HG03175 (cell line): ENCODE results near the gene ASTN2.
A peak's percentile ranks its signal among the peaks of the same experiment; 100 is the strongest.
"Not testable (repeated sequence)": the region's sequence is repeated elsewhere in the genome, so short reads cannot be mapped to it uniquely, and the experiment has no call there.

Experiments used
- ATAC-seq: cut with Tn5 transposase; IDR thresholded peaks from one replicate; pipeline ENCODE4 v1.9.1; 2021; ENCODE audit warnings: mild to moderate bottlenecking, moderate library complexity; ENCODE audit not compliant: unreplicated experiment

ASTN2 gene

DNA sequence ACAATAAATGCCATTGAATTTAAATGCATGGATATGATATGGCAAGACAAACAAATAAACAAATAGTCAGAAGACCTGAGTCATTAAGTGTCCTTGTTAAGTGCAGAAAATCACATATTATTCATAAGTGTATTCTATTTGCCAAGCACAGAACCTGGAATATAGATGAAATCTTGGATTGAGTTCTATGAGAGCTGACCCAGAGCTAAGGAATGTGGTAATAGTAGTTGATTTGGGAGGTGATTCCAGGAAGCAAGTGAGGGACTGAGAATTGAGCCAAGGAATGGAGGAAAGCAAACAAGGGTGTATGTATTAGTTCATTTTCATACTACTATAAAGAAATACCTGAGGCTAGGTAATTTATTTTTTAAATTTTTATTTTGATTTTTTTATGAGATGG lies 518.9 kb downstream of the ASTN2 start:
- no peak for ATAC-seq

DNA sequence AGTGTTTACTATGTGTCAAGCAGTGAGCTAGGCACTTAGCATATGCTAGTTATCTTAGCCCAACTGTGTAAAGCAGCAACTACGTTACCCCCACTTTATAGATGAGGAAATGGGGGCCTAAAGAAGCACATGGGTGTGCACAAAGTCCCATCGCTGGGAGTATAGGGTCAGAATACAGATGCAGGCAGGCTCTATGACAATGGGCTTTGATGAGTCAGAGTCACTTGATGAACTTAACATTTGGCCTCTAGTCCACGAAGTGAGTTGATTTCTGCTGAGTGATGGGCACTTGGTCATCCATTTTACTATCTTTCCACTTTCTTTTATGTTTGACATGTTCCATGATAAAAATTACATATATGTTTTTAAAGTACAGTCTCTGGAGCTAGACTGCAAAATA lies 523.4 kb downstream of the ASTN2 start:
- no peak for ATAC-seq

DNA sequence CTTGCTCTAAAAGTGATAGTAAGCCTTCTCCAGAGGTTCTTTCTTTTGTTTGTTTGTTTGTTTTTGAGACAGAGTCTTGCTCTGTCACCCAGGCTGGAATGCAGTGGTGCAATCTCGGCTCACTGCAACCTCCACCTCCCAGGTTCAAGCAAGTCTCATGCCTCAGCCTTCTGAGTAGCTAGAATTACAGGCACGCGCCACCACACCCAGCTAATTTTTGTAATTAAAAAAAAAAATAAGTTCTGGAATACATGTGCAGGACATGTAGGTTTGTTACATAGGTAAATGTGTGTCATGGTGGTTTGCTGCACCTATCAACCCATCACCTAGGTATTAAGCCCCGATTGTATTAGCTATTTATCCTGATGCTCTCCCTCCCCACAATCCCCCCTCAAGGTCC lies 526.4 kb downstream of the ASTN2 start:
- not testable (repeated sequence) for ATAC-seq

DNA sequence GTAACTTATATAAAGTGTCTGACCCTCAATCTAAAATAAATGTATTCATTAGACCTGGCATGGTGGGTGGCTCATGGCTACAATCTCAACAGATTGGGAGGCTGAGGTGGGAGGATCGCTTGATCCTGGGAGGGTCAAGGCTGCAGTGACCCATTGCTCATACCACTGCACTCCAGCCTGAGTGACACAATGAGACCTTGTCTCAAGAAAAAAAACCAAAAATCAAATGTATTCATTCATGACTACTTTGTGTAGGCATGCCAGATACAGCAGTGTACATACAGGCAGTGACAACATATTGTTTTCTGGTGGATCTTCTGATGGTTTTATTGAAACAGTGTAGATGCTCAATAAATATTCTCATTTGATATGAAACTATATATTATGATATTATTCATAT lies 526.8 kb downstream of the ASTN2 start:
- no peak for ATAC-seq

DNA sequence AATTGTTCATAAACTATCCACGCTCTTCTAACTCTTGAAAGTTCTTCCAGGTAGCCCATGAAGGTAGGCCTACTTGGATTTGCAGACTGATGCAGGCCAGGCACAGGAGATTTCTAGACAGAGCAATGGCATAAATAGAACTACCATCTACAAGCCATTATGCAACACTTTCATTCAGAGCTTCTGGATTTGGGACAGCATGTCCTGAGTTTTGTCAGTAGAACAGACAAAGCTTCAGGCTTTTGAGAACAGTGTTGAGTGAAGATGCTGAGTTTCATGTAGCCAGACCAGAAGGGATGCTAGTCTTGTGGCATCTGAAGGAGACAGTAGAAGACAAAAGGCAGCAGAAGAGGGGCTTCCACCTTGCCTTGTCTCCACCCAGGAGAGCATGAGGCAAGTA lies 531.2 kb downstream of the ASTN2 start:
- no peak for ATAC-seq

DNA sequence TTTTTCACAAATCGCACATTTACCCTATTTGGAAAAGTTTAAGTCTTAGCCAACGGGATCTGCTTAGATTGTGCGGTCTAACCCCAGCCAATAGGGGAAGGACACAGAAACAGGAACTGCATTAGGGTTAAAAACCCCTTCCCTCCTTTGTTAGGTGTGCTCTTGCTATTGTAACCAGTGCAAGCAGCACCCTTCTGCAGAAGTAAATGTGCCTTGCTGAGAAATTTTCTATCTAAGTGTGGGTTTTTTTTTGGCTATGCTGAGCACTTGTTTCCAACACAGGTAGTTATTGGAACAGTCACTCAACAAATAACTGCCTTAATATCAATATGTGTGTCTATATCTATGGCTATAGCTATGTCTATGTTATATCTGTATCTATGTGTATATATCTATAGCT lies 537.8 kb downstream of the ASTN2 start:
- ATAC-seq = no peak

DNA sequence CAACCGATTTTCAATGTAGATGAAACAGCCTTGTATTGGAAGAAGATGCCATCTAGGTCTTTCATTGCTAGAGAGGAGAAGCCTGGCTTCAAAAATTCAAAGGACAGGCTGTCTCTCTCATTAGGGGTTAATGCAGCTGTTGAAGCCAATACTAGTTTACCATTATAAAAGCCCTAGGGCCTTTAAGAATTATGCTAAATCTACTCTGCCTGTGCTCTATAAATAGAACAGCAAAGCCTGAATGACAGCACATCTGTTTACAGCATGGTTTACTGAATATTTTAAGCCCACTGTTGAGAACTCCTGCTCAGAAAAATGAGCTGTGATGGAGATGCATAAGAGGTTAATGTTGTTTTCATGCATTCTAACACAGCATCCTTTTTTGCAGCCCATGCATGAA lies 539.3 kb downstream of the ASTN2 start:
- ATAC-seq = no peak

DNA sequence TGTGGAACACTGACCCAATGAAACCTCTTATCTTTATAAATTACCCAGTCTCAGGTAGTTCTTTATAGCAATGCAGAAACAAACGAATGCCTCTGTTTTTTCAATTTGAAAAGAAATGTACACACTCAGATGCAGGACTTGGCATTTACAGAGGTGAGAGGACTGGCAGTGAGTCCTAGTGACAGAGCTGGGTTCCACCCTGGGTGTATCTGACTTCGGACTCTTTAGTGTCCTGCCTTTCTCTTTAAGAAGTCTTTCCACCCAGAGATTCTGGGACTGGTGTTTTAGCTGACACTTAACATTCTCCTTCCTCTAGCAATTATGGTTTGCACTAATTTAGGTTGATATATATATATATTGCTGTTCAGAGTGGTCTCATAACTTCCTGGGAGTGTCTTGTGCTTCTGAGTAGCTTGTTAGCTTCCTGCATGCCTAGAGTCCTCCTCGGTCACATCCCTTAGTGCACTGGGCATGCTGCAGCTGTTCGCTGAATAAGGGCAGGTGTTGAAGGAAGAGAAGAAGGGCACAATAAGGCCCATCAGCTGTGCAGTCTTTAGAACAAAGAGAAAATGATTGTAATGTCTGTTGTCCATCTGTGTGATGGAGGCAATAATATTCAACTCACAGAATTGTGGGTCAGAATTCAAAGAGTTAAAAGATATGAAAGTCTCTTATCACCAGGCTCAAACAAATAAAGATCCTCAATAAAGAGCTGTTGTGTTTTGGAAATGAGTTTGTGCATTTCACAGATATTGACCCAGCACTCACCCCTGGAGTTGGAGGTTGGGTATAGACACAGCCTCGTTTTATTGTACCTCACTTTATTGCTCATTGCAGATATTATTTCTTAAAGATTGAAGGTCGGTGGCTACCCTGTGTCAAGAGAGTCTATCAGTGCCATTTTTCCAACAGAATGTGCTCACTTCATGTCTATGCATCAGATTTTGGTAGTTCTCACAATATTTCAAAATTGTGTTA lies 540.6 kb downstream of the ASTN2 start:
- no peak for ATAC-seq

DNA sequence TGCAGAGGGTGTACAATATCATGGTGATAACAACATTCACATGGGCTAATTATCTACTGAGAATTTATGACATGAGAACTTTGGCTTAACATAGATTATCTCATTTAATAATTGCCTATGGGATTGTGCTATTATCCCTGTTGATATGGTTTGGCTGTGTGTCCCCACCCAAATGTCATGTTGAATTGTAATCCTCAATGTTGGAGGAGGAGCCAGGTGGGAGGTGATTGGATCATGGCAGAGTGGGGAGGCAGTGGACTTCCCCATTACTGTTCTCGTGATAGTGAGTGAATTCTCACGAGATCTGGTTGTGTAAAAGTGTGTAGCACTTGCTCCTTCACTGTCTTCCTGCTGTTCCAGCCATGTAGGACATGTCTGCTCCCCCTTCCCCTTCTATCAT lies 541.4 kb downstream of the ASTN2 start:
- ATAC-seq = no peak

DNA sequence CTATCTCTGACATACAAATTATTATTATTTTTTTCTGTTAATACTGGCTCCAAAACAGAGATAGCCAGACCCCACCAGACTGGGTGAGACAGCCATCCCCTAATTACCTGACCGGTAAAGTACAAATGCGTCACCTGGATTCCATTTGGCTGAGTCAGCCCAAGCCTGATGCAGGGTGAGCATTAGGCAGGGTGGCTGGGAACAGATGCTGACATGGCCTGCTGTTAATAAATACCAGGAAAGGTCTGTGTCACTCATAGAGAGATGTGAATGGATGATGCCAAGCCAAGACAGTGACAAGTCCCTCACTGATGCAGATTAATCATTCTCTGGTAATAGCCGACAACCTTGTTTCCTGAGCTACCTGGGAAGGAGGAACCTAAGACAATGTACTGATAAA lies 544.3 kb downstream of the ASTN2 start:
- no peak for ATAC-seq

DNA sequence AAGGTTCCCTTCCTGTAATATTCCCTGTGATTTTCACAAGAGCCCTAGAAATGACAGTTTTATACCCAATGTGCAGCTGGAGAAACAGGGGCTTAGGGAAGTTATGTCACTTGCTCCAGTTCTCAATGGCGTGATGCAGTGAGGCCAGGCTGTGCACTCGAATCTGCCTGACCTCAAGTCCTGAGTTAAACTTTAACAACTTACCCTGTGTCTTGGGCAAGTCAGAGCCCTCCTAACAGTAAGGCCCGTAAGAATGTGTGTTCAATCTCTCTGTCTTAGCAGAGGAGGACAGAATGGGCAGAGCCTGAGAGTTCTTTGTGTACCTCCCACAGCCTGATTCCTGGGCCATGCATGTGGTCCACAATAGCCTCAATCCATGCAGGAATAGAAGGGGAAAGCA lies 546.7 kb downstream of the ASTN2 start:
- peak; percentile 79 for ATAC-seq

DNA sequence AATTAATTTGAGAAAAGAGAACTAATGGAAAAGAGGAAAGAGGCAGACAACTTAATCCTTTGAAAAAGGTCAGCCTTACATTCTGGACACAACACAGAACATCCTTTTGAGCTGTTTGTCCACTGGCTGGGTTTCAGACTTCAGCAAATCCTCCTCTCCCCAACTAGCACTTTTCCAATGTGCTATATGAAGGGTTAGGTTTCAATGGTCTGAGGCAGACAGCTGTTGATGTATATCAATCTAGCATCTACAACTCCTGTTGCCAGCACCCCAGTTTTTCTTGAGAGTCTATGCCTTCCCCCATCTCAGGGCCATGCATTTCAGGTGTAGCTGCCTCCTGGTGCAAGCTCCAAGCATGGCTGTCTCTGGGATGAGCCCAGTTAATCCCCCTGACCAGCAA lies 553.5 kb downstream of the ASTN2 start:
- no peak for ATAC-seq

DNA sequence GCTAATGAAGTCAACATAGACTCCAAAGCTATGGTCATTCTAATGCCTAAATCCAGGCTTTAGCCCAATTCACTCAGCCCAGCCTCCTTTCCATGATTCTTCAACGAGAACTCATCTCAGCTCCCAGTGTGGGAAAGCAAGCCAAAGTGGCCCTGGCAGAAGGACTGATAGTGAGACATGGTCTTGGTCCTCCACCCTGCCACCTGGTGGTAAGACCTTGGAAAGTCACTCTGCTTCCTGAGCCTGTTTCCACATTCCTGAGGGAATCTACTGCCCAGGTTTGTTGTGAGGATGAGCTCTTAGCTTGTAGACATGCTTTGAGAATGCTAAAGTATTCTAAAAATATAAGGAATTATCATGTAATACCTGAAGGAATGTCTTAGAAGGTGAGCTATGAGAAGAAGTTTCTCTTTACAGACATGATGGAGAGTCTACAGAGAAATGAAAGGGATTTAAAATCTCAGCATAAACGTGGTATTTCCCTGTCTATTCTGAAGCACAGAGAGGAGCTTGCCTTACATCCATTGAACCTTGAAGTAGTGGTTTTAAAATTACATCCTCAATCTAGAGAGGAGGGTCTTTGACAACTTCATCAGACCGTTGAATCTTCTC lies 554.2 kb downstream of the ASTN2 start:
- peak; percentile 75 for ATAC-seq

DNA sequence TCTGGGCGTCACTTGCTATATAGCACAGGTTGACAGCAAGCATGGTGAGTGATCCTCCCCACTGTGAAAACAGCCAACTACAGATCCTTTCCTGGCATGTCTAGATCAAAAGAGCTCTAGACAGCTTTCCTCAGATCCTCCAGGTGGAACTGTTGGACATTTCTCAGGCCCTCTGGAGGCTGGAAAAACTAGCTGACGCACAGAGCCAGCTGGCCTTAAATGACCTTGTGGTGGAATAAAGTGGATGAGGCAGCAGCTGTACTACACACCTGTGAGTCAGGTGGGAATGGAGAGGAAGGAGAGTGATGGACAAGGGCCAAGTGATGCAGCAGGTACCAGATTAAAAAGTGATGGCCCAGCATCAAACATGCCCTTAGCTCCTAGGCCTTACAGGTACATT lies 555.1 kb downstream of the ASTN2 start:
- no peak for ATAC-seq

DNA sequence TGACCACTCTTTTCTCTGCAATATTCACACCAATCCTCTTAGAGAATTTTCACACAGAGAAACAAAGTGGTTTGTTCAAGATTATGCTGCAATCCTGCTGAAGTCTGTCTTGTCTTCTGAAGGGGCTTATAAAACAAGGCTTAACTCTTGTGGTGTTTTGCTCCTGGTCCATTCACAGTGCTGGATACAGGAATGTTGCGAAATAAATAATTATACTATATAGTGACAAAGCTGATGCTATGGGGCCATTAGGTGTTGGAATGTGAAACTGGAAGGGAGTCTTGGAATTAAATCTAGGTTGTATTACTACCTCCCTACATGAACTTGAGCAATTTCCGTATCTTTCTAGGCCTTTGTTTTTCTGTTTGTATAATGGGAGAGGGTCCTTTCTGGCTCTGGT lies 557.5 kb downstream of the ASTN2 start:
- ATAC-seq = no peak

DNA sequence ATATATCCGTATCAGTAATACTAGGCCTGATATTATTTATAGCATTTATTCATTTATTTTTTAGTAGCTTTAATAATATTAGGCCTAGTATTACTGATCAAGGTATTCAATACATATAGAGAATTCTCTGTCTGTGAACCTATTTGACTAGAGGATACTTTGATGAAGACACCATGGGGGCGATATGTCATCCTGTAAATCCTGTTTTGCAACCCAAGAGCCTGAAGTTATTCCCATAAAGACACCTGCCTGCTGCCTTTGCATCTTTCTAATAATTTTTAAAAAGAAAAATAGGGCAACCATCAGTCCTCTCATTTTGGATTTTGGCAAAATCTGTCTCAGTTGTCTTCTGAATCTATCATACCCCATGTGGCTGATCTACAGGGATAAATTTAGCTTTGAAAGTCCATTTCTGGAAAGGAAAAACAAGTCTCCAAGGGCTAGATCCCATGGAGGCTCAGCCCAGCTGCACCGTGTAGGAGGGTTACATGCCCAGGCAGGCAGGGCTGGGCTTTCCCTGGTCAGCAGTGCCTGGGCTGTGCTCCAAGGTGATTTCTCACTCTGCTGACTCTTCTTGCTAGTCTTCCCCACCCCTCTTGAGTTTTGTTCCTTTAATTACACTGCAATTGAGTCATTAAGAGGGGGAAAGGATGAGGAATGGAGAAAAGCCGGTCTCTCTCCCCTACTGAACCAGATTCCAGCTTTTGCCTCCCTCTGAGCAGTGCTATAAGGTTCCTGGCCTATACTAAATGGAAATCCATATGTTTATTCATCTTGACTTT lies 558.8 kb downstream of the ASTN2 start:
- no peak for ATAC-seq

DNA sequence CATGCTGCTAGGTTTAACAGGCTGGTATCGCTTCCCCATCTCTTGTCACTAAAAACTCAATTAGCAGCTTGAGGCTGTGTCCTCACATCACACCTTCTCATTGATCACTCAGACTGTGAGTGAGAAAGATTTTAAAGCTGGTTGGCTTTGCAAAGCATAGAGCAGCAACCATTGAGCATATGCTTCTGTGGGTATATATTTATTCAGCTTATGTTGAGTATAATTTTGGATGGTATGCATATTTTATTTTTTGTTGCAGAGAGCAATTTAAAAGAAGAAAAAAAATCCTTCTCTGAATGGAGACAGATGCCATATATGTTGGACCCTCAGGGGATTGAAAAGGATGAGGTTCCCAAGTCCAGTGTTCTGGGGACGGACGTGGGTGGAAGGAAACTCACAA lies 565.1 kb downstream of the ASTN2 start:
- ATAC-seq = no peak

DNA sequence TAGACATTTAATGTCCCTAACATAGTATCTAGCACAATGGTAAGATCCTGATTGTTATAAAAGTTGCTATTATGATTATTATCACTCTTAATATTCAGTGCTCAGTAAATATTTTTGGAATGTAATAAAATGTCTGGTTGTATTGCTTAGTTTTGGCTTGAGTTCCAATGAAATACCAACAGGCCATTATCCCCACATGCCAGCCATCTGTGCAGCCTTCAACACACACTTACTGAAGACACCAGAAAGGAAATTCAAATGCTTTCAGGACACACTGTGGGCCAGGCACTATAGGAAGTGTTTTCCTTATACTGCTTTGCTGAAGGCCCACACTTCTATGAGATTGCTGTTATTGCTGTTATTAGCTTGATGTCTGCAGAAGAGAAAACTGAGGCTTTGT lies 570.2 kb downstream of the ASTN2 start:
- no peak for ATAC-seq

DNA sequence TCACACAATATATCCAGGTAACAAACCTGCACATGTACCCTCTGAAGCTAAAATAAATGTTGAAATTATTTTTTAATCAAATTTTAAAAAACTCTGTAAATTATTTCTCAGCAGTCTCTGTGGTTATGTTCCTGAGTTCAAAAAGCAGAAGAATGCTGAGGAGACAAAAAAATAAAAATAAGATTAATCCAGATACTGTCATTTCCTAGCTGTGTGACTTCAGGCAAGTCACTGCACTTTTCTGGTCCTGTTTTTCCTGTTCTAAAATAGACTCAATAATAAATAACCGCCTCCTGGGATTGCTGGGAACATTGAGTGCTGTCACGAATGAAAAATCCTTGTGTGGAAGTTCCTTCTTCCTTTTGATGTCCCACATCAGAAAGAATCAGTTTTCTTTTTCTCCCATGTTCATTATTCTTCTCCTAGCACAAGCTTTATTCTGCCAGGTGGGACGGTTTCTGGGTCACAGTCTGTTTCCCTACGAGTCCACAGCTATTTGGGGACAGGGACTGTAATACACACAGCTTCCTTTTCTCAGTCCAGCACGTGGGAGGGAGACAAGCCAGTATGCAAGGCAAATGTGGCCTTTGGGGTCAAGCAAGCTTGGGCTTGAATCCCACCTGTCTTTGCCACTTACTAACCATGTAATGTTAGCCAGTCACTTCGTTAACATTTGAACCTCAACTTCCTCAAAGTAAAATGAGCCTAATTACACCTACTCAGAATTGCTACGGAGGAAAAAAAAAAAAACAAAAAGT lies 570.8 kb downstream of the ASTN2 start:
- ATAC-seq = no peak

DNA sequence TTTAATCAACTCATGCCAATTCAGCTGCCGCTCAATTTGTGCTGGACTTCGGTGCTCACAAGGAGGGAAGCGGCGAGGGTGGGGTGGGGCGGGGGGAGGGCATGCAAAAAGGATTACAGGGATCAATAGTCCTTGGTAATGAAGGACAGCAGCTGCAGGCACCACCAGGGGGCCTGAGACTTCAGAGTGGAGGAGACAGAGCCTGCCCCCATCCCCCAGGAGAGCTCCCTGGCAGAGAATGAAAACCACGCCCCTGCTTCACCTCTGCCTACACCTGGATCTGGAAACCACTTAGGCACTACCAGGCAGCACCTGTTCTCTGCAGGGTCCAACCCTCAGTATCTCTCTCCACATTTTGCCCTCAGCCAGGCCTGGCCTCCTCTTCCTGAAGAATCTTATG lies 572.2 kb downstream of the ASTN2 start:
- no peak for ATAC-seq

DNA sequence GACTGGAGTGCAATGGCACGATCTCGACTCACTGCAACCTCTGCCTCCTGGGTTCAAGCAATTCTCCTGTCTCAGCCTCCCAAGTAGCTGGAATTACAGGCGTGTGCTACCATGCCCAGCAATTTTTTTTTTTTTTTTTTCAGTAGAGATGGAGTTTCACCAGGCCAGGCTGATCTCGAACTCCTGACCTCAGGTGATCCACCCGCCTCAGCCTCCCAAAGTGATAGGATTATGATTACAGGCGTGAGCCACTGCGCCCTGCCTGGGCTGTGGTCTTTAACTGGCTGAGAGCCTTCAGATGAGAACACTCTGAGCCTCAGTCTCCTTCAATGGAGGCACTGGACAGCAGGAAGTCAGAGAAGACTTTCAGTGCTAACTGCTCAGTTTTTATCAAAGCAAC lies 576.4 kb downstream of the ASTN2 start:
- ATAC-seq = not testable (repeated sequence)
